ENCODE measurements around the gene SCIN. TPM values are rescaled to one million over a fixed set of nuclear protein-coding genes. Genes with fewer than 3 reads are reported as not detected.
A peak's percentile ranks its signal among the peaks of the same experiment; 100 is the strongest.

Gene SCIN
- polyA plus RNA-seq, 4 donors, result 118 to 127 (median 123) TPM

DNA sequence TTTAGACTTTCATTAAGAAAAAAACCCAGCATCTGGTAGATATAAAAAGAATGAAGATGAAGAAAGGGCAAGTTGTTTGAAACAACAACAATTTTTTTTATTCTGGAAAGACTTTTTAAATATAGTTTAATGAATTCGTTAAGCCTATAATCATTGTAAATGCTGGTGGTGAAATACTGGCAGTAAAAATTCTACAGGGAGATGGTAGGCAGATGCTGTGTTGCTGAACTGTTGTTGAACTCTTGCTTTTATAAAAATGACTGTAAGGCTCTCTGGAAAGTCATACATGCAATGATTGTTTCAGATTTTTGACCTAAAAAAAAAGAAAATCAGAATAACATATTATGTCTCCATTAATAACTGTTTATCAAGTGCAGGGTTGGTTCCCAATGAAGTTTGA is 39.0 kb downstream of the SCIN start:
- DNase-seq (ENCODE audit: low read depth in 4 of 4, low spot score in 2 of 4), result no peak

DNA sequence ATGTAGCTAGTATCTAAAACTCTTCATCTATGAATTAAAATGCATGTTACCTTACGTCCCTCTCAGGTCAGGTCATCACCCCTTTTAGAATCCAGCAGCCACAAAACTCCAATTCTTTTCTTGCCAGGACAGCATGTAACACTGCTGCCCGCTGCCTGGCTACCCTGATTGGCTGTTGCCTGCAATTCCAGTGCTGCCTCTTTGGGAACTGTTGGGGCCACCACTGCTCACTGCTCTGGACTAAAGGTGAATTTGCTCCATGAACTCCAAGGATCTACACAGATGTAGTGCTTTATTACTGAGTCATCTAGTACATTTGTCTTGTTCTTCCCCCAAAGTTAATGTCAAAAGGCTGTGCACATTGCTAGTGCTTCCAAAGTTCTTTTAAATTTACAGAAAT is 40.4 kb downstream of the SCIN start:
- DNase-seq (ENCODE audit: low read depth in 4 of 4, low spot score in 2 of 4), result no peak

- DNase-seq (ENCODE audit: low read depth in 4 of 4, low spot score in 2 of 4), result no peak
These were observed 42.1 kb downstream of the SCIN start for GRCh38 chr7:12612622-12613021.

DNA sequence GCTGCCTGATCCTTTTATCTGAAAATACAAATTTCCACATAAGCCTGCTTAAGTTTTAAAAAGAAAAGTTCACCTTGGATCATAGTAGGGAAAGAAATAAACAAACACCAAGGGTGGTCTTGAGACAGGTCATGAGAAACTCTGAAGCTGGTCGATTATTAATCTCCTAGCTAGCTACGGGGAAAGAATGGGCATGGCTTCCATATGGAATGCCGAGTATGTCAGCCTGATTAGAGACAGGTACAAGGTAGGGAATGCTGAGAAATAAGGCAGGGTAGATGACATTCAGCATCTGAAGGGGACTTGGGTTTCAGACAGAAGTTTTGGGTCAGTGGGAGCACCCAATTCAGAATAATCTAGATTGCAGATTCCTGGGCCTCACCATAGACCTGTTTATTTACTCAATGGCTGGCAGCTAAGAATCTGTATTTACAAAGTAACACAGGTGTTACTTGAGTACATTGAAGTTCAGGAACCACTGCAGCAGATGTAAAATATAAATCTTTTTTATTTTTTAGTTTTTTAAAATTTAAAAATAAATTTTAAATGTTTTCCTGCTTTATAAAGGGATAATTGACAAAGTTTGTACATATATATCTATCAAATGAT is 49.0 kb downstream of the SCIN start:
- DNase-seq (ENCODE audit: low read depth in 4 of 4, low spot score in 2 of 4), result no peak

DNA sequence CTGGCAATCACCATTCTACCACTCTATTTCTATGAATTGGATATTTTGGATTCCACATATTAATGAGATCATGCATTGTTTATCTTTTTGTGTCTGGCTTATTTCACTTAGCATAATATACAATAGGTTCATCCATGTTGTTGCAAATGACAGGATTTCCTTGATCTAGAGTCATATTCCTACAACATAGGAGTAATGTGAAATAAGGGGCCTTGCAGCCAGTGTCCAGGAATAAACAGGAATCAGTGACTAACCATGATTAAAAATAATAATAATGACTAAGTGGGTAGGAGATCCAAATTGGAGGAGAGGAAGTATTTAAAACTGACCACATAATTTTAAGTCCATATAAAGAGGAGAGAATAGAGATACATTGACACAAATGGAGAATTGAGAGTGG is 49.9 kb downstream of the SCIN start:
- no peak for DNase-seq (ENCODE audit: low read depth in 4 of 4, low spot score in 2 of 4)

DNA sequence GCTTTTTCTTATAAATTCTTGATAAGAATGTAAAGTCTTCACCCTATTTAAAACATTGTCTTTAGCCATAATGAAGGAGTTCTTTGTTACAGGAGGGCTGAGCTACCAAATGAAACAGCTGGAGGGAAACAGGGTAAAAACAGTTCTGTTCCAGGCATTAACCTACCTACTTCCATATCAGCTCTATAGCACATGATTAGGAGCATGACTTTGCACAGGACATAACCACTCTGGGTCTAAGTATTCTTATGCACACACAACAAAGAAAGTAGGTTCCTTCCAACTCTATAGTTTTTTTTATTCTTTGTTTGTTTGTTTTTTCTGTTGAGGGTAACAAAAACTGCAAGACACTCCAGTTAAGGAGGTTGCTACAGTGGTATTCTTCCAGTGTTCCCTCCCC is 52.7 kb downstream of the SCIN start:
- DNase-seq (ENCODE audit: low read depth in 4 of 4, low spot score in 2 of 4), result no peak

- no peak for DNase-seq (ENCODE audit: low read depth in 4 of 4, low spot score in 2 of 4)
These were observed 53.5 kb downstream of the SCIN start for GRCh38 chr7:12623885-12624498.

DNA sequence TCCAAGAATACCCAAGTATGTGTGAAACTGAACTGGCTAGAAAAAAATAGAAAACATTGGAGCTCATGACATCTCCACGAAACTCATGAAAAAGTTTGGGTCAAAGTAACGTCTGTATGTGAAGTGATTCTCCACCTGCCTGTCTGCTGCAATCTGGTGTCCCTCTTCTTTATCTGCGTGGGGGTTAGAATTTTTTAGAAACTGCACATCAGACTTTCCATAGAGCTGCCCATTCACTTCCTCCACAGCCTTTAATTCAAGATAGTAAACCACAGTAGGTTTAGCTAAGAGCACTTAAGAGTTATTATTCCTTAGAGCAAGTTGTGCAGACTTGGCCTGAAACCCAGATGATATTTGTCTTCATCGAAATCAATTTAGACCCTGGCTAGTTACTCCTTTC is 55.3 kb downstream of the SCIN start:
- no peak for DNase-seq (ENCODE audit: low read depth in 4 of 4, low spot score in 2 of 4)

DNA sequence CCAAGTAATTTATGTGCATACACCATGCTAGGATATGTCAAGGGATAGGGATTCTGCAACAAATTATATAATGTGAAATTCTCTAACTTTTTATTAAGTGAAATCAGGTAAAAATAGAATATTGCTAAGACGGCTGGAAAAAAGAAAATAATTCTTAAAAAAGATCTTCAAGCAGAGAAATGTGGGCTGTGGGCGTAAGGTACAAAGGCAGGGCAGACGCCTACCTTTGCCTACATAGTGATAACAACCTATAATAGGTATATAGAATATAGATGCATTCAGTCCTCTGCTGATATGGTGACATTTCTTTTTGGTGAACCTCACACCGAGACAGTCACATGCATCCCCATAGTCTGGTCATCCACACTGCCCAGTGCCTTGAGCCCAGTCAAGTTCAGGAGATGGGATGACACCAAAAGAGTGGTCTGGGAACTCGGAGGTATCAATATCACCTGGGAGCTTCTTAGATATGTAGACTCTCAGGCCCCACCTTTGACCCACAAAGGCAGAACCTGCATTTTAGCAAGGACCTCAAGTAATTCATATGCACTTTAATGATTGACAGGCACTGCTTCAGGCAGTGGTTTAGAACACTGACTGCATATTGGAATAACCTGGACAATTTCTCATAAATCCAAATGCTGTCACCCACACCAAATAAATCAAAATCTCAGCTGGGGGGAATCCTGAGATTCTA is 59.4 kb downstream of the SCIN start:
- DNase-seq (ENCODE audit: low read depth in 4 of 4, low spot score in 2 of 4), result no peak

DNA sequence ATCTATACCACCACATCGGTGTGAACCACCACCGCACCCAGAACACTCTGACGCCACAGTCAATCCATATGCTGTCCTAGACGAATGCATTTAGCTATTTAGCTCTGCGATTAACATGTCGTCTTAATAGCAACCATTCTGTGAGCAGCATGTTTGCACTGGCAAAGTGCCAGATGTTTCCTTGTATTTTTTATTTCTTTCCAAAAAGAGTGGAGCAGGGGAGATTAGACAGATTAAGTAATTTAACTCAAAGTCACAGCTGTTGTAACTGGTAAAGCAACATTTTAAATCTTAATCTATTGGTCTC is 59.9 kb downstream of the SCIN start:
- peak in 3 of 4 donors; percentile 28 to 41 (median 37) for DNase-seq (ENCODE audit: low read depth in 4 of 4, low spot score in 2 of 4)

DNA sequence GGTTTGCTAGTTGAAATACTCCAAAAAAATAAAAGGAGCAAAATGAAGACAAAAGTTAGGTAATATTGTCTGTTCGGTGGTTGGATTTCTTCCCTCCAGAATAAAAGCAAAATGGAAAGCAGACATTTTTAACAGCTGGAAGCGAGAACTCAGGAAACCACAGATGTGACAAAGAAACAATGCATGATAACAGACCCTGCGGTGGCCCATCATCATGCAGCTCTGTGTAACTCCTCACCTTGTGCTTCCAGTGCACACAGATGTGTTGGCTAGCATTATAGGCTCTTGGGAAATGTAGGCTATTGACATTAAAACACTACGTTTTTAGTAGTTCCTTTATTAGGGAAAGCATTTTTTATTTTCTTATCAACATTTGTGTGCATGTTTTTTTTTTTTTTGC is 63.1 kb downstream of the SCIN start:
- no peak for DNase-seq (ENCODE audit: low read depth in 4 of 4, low spot score in 2 of 4)

- no peak for DNase-seq (ENCODE audit: low read depth in 4 of 4, low spot score in 2 of 4)
These were observed 65.3 kb downstream of the SCIN start for GRCh38 chr7:12635830-12636229.

DNA sequence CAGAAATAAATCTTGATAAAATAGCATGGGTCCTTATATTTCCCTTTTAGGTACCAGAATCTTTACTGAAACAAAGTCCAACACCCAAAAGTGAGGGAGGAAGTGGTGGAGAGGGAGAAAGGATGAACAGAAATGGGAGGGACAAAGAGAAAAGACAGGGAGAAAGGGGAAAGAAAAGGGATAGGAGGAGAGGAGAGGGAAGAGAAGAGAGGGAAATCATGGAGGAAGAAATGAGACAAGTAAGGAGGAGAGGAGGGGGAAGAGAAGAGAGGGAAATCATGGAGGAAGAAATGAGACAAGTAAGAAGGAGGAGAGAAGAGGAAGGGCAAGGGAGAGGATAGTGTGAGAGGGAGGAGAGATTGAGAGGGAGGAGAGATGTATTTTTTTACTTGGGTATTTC is 66.8 kb downstream of the SCIN start:
- DNase-seq (ENCODE audit: low read depth in 4 of 4, low spot score in 2 of 4), result no peak

- no peak for DNase-seq (ENCODE audit: low read depth in 4 of 4, low spot score in 2 of 4)
These were observed 67.5 kb downstream of the SCIN start for GRCh38 chr7:12637819-12638592.

DNA sequence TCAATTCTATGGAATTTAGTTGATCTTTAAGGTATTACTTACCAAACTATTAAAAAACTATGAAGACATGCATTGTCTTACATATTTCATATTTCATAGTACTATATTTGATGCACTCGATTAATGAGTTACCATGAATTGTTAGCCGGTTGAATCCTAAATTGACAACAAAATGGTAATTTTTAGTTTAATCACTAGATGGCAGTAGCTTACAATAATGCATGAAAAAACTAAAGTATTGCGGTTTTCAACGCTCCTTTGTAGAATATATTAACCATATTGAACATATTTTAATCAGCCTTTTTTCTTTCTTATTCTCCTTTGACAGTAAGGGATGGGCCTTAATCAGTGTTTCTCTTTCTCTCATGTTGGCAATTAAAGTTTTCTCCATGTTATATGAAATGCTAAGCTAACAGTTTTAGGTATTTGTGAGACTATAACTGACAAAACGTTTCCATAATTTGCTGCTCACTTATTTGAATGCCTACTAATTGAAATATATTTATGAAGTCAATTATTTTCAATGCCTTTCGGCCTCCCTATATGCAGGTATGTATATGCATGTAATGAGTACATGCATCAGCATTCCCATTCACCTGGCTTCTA is 68.4 kb downstream of the SCIN start:
- no peak for DNase-seq (ENCODE audit: low read depth in 4 of 4, low spot score in 2 of 4)

GRCh38 chr7:12640299-12641096 is 70.0 kb downstream of the SCIN start:
- no peak for DNase-seq (ENCODE audit: low read depth in 4 of 4, low spot score in 2 of 4)

- DNase-seq (ENCODE audit: low read depth in 4 of 4, low spot score in 2 of 4), result no peak
These were observed 70.7 kb downstream of the SCIN start for GRCh38 chr7:12641196-12641595.

DNA sequence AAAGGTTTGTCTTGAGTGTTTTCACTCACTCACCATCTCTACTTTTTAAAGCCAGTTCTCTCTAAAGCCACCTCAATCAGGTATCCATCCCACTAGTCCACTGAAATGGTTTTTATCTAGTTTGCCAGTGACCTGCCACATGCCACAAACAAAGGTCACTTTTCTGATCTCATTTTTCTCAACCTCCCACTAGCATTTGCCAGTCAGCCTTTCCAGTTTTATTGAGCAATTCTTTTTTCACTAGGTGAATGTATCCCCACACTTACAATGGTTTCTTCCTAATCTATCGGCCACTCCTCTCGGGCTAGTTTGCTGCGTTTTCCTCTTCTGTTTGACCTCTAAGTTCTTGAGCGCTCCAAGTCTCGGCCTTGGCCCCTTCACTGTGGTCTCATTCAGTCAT is 72.0 kb downstream of the SCIN start:
- DNase-seq (ENCODE audit: low read depth in 4 of 4, low spot score in 2 of 4), result no peak

DNA sequence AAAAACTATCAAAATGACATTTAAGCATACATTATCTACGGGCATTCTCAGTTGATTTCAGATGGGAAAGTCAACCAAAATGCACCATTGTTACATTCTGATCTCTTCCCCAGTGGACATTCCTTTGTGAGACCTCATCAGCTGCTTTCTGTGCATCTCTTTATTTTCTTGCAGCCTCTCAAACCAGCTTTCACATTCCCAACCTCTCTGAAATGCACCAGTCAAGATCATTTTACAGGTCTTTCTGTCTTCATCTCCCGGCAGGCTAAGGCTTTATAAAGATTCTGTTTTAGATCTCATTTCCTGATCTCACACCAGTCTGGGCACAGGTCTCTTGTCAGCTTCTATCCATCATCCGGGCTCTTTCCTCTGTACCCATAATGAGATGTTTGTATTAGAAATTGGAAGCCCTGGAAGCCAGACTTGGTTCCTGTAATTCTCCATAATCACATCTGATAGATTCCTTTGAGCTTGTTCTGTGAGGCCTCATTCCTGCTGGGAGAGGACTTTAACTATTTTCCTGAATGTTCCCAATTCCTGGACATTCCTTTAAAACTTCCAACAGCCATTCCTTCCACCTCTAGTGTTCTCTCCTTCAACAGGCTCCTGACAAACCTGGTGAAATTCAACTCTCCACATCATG is 72.6 kb downstream of the SCIN start:
- no peak for DNase-seq (ENCODE audit: low read depth in 4 of 4, low spot score in 2 of 4)

GRCh38 chr7:12643644-12644043 is 73.1 kb downstream of the SCIN start:
- no peak for DNase-seq (ENCODE audit: low read depth in 4 of 4, low spot score in 2 of 4)

Data from left renal cortex interstitium (tissue), 4 donors.